ENCODE results near the gene MICA. TPM values are rescaled to one million over a fixed set of nuclear protein-coding genes. Genes with fewer than 3 reads are reported as not detected.

MICA gene
- total and polyA plus RNA-seq, 9 of the 15 experiments (the other 6 are each of a cell fraction or from before 2014, with no cell fraction given): 11.8 to 24.6 (median 16.7) TPM

DNA sequence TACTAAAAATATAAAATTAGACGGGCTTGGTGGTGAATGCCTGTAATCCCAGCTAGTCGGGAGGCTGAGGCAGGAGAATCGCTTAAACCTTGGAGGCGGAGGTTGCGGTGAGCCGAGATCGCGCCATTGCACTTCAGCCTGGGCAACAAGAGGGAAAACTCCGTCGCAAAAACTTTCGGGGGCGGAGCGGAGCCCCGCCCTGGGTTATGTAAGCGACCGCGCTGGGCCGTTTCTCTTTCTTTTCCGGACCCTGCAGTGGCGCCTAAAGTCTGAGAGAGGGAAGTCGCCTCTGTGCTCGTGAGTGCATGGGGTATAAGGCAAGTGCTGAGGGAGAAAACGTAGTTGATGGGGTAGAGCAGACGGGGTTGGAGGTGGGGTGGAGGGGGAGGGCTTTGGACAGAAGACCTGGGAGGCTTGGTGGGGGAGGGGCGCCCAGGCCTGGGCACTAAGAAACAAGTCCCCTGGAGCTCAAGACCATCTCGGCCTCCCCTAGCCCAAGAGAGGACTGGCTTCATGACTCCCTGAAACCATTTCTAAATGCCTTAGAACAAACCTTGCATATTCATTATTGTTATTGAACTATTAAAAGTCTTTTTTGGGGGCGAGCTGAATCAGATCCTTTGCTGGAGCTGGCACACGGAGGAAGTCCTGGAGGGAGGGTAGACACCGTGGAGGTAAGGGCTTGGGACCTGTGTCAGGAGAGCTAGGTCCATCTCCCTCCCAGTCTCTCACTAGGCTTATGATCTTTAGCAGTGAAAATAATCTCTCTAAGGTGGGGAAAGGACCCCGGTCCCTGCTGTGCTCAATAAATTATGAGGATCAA is 2.7 kb upstream of the MICA start (continued):
- TF ChIP-seq TGIF2 (CRISPR knock-in tag; IDR thresholded peaks at IDR 0.05): no peak
- TF ChIP-seq RBM22 (IDR thresholded peaks at IDR 0.05; ENCODE audit: low read depth, low read length, poor library complexity, severe bottlenecking): no peak
- TF ChIP-seq NFRKB (IDR thresholded peaks at IDR 0.05; ENCODE audit: low read depth): 0 out of 2 replicates have a peak, but pooled peaks have one; percentile 81
- TF ChIP-seq, protein P1, sequence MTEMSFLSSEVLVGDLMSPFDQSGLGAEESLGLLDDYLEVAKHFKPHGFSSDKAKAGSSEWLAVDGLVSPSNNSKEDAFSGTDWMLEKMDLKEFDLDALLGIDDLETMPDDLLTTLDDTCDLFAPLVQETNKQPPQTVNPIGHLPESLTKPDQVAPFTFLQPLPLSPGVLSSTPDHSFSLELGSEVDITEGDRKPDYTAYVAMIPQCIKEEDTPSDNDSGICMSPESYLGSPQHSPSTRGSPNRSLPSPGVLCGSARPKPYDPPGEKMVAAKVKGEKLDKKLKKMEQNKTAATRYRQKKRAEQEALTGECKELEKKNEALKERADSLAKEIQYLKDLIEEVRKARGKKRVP (CRISPR knock-in tag; IDR thresholded peaks at IDR 0.05): no peak
- TF ChIP-seq MCM3 (IDR thresholded peaks at IDR 0.05): no peak
- no peak for TF ChIP-seq ZNF12 (CRISPR knock-in tag; IDR thresholded peaks at IDR 0.05)
- TF ChIP-seq CHD1 (IDR thresholded peaks at IDR 0.05; ENCODE audit: low read length): no peak
- TF ChIP-seq ZNF507 (tag; conservative IDR thresholded peaks at IDR 0.05): no peak
- TF ChIP-seq YBX1 (IDR thresholded peaks at IDR 0.05): no peak
- TF ChIP-seq ESRRA (IDR thresholded peaks at IDR 0.05; ENCODE audit: borderline replicate concordance, low read depth): no peak; the same call in 1 of the 2 replicates
- no peak for TF ChIP-seq ZNF253 (CRISPR knock-in tag; conservative IDR thresholded peaks at IDR 0.05)
- TF ChIP-seq FOXA3 (CRISPR knock-in tag; conservative IDR thresholded peaks at IDR 0.05 in 1 of 2, IDR thresholded peaks at IDR 0.05 in 1 of 2): no peak
- no peak for TF ChIP-seq ZNF766 (CRISPR knock-in tag; conservative IDR thresholded peaks at IDR 0.05)
- TF ChIP-seq JUN (IDR thresholded peaks at IDR 0.05; ENCODE audit: borderline replicate concordance, low read depth, low read length): peak; percentile 2; the same call in 1 of the 2 replicates
- no peak; the same call in 1 of the 2 replicates for TF ChIP-seq JUN (CRISPR knock-in tag; IDR thresholded peaks at IDR 0.05; ENCODE audit: borderline replicate concordance)
- TF ChIP-seq ZNF639 (CRISPR knock-in tag; conservative IDR thresholded peaks at IDR 0.05 in 1 of 2, IDR thresholded peaks at IDR 0.05 in 1 of 2): peak in 1 of 2 experiments; percentile 12; a peak in 1 of 4 replicates
- TF ChIP-seq ZNF3 (CRISPR knock-in tag; IDR thresholded peaks at IDR 0.05): no peak
- TF ChIP-seq JUND (IDR thresholded peaks at IDR 0.05; ENCODE audit: borderline replicate concordance, low read depth, low read length): no peak
- peak; percentile 33; the same call in 1 of the 3 replicates for TF ChIP-seq JUND (tag; IDR thresholded peaks at IDR 0.05; ENCODE audit: borderline replicate concordance, low read depth, low read length)
- no peak for TF ChIP-seq SP2 (IDR thresholded peaks at IDR 0.05; ENCODE audit: extremely low read depth, low read depth, low read length, poor library complexity, severe bottlenecking)
- no peak; the same call in 1 of the 2 replicates for TF ChIP-seq LEF1 (IDR thresholded peaks at IDR 0.05)
- no peak for TF ChIP-seq NFYB (IDR thresholded peaks at IDR 0.05; ENCODE audit: extremely low read depth, insufficient read length)
- TF ChIP-seq ZNF197 (CRISPR knock-in tag; IDR thresholded peaks at IDR 0.05; ENCODE audit: low read depth): no peak
- TF ChIP-seq ZNF830 (CRISPR knock-in tag; IDR thresholded peaks at IDR 0.05): no peak
- TF ChIP-seq, protein P2, sequence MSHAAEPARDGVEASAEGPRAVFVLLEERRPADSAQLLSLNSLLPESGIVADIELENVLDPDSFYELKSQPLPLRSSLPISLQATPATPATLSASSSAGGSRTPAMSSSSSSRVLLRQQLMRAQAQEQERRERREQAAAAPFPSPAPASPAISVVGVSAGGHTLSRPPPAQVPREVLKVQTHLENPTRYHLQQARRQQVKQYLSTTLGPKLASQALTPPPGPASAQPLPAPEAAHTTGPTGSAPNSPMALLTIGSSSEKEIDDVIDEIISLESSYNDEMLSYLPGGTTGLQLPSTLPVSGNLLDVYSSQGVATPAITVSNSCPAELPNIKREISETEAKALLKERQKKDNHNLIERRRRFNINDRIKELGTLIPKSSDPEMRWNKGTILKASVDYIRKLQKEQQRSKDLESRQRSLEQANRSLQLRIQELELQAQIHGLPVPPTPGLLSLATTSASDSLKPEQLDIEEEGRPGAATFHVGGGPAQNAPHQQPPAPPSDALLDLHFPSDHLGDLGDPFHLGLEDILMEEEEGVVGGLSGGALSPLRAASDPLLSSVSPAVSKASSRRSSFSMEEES (CRISPR knock-in tag; IDR thresholded peaks at IDR 0.05): no peak
